ENCODE data around the gene RHBDL2. TPM values are rescaled to one million over a fixed set of nuclear protein-coding genes. Genes with fewer than 3 reads are reported as not detected.
A peak's percentile ranks its signal among the peaks of the same experiment; 100 is the strongest.

RHBDL2 gene
- total RNA-seq, 1 donor from 2014 or later = not detected

DNA sequence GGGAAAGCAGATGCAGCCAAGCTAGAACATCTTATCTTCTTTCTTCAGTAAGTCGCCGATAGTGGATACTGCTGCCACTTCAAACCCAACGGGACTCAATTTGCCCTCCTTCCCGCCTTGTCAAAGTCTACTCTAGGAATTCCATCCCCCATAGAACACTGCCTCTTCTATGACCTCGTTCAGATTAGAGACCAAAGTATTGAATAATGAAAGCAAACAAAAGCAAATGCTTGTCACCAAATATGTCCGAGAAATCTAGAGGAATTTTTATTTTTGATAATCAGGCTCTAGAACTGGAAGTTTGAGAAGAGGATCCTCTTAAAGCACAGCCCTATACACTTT, 81.2 kb downstream of the RHBDL2 start:
- peaks cover 6% of the 10 kb centered on the region for H3K36me3 Mint-ChIP-seq (ENCODE audit: low read depth)
- no peaks in the 10 kb centered on the region for H3K9me3 Mint-ChIP-seq (ENCODE audit: low read depth)
- peaks cover 66% of the 10 kb centered on the region for H3K4me1 Mint-ChIP-seq (ENCODE audit: low read depth)
- no peaks in the 10 kb centered on the region for H3K27me3 Mint-ChIP-seq (ENCODE audit: low read depth)
- peak overlapping the region; percentile 95 for H3K27ac Mint-ChIP-seq (ENCODE audit: unreplicated experiment)
- peak overlapping the region; percentile 98 for H3K4me3 Mint-ChIP-seq (ENCODE audit: unreplicated experiment)
- TF ChIP-seq, protein P1, sequence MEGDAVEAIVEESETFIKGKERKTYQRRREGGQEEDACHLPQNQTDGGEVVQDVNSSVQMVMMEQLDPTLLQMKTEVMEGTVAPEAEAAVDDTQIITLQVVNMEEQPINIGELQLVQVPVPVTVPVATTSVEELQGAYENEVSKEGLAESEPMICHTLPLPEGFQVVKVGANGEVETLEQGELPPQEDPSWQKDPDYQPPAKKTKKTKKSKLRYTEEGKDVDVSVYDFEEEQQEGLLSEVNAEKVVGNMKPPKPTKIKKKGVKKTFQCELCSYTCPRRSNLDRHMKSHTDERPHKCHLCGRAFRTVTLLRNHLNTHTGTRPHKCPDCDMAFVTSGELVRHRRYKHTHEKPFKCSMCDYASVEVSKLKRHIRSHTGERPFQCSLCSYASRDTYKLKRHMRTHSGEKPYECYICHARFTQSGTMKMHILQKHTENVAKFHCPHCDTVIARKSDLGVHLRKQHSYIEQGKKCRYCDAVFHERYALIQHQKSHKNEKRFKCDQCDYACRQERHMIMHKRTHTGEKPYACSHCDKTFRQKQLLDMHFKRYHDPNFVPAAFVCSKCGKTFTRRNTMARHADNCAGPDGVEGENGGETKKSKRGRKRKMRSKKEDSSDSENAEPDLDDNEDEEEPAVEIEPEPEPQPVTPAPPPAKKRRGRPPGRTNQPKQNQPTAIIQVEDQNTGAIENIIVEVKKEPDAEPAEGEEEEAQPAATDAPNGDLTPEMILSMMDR (IDR thresholded peaks at IDR 0.05) = no peak
- DNase-seq (ENCODE audit: low spot score) = no peak

DNA sequence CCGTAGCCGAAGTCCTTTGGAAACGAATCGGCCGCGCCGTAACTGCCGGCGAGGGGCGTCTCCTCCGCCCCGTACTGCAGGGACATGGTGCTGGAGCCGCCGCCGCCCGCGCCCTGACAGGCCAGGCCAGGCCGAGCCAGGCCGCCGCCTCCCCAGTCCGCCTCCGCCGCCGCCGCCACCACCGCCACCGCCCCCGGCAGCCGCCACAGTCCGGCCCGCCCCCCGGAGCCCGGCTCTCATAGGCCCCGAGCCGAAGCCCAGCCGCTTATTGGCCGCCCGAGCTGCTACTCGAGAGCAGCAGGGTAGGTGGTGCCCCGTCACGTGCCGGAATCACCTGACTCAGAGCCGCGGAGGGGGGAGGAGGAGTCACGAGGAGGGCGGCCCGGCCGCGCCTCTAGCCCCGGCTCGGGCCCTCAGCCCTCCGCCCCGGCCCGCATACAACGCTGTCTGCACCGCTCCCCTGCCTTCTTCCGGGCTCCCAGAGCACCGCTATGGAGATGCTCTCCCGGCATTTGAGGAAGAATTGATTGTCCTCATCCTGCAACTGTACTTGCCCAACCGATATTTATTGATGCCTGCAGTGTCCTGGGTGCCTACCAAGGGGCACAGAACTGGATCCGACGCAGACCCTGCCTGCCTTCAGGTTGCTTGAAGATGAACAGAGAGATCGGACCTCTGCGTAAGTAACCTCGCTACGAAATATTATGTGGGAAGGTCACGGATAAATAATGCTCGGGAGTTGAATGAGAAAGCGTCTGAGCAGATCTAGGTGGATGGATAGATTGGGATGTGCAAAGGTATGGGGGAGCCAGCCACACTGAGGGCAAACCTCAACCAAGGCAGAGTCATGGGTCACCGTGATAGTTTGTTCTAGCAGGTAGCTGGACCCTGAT, 81.8 kb downstream of the RHBDL2 start, which contains the start of gene RRAGC:
RRAGC (minus strand) TSS at position 212 of the 893 bp plus-strand sequence; CDS start at position 86, 126 bp downstream.
- H3K27ac Mint-ChIP-seq (ENCODE audit: unreplicated experiment) = peak within 1 kb of the TSS; percentile 95
- DNase-seq (ENCODE audit: low spot score) = peak; percentile 100
- H3K4me1 Mint-ChIP-seq (ENCODE audit: low read depth) = peaks cover 68% of the 10 kb centered on the region
- TF ChIP-seq, protein P1 (IDR thresholded peaks at IDR 0.05) = no peak
- H3K36me3 Mint-ChIP-seq (ENCODE audit: low read depth) = peaks cover 11% of the 10 kb centered on the region
- H3K4me3 Mint-ChIP-seq (ENCODE audit: unreplicated experiment) = peak within 1 kb of the TSS; percentile 98
- H3K9me3 Mint-ChIP-seq (ENCODE audit: low read depth) = no peaks in the 10 kb centered on the region
- no peaks in the 10 kb centered on the region for H3K27me3 Mint-ChIP-seq (ENCODE audit: low read depth)

DNA sequence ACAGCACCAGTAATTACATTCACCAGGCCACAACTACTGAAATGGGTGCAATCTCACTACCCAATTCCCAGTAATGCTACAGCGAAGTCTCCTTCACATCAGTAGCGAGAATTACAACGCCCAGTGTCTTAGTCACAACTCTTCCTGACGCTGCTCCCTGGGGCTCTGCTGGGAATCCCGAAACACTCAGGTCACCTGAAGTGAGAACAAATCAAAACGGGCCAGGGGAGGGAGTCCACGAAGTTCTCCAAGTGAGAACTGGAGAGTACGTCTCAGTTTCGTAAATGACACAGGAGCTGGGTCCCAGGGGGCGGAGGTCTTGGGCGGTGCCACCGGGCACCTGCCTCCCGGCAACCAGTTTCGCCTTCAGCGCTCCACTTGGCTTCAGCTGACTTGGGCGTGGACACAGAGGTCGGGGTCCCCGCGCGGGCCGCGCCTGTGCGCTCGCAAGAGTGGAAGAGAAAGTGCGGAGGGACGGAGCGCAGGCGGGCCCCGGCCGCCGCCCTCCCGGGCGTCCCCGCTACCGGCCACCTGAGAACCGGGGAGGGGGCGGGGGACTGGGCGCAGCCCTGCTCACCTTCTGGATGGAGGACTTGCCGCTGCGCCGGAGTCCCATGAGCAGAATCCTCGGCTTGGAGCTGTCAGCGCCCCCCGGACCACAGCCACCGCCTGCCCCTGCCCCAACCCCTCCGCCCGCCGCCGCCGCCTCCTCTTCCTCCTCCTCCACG, 82.6 kb downstream of the RHBDL2 start:
- Mint-ChIP-seq H3K4me1 (ENCODE audit: low read depth) (peaks cover 63% of the 10 kb centered on the region), H3K27ac (ENCODE audit: unreplicated experiment) (peak overlapping the region; percentile 95), H3K4me3 (ENCODE audit: unreplicated experiment) (peak overlapping the region; percentile 98), H3K36me3 (ENCODE audit: low read depth) (peaks cover 12% of the 10 kb centered on the region), H3K9me3 (ENCODE audit: low read depth) (no peaks in the 10 kb centered on the region), H3K27me3 (ENCODE audit: low read depth) (no peaks in the 10 kb centered on the region)
- DNase-seq (ENCODE audit: low spot score) = no peak
- TF ChIP-seq, protein P1 (IDR thresholded peaks at IDR 0.05) = peak; percentile 11

DNA sequence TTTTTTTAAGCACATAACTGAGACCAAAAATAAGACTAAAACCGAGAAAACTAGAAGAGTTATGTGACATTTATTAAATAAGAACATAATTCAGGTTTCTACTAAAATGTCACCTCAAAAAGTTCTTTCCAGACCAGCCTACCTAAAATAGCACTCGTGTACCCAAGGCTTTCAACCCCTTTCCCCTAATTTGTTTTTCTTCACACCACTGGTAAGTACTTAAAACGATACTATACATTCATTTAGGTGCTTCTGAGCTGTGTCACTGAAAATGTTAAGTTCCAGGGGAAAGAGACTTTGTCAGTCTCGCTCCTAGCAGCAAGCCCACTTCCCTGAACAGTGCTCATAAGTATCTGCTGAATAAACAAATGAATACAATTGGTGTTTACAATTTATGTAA, 88.8 kb downstream of the RHBDL2 start:
- H3K9me3 Mint-ChIP-seq (ENCODE audit: low read depth) = no peaks in the 10 kb centered on the region

DNA sequence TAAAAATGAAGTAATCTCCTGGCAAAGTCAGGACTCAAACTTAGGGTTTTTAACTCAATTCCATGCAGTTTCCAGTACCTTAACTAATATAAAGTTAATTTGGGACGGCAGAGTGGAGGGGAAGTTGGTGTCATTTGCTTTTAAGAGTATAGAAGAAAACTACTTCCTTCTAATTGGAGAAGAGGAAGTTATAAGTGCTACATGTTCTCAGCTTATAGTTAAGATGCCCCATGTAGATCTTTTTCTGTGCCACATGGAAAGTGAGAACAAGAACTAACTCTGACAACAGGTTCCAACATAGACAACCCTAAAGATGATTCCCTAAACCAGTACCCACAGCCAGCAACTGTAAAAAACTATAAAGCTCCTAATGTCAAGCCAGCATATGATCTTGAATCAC, 93.6 kb downstream of the RHBDL2 start:
- Mint-ChIP-seq H3K27ac (ENCODE audit: unreplicated experiment) (no peak overlapping the region), H3K4me1 (ENCODE audit: low read depth) (peaks cover 13% of the 10 kb centered on the region), H3K4me3 (ENCODE audit: unreplicated experiment) (no peak overlapping the region), H3K9me3 (ENCODE audit: low read depth) (no peaks in the 10 kb centered on the region), H3K36me3 (ENCODE audit: low read depth) (peaks cover 31% of the 10 kb centered on the region), H3K27me3 (ENCODE audit: low read depth) (no peaks in the 10 kb centered on the region)
- TF ChIP-seq, protein P1 (IDR thresholded peaks at IDR 0.05) = no peak
- no peak for DNase-seq (ENCODE audit: low spot score)

More for the DNA sequence above, 88.8 kb downstream of the RHBDL2 start:
- H3K27ac Mint-ChIP-seq (ENCODE audit: unreplicated experiment) = no peak overlapping the region
- TF ChIP-seq, protein P1 (IDR thresholded peaks at IDR 0.05) = no peak
- peaks cover 21% of the 10 kb centered on the region for H3K36me3 Mint-ChIP-seq (ENCODE audit: low read depth)
- no peak for DNase-seq (ENCODE audit: low spot score)
- H3K4me3 Mint-ChIP-seq (ENCODE audit: unreplicated experiment) = no peak overlapping the region
- peaks cover 21% of the 10 kb centered on the region for H3K4me1 Mint-ChIP-seq (ENCODE audit: low read depth)
- no peaks in the 10 kb centered on the region for H3K27me3 Mint-ChIP-seq (ENCODE audit: low read depth)

Measured in chondrocyte (in vitro differentiated cells).